GM23248 (cell line): ENCODE results near the gene RESP18. TPM values are rescaled to one million over a fixed set of nuclear protein-coding genes. Genes with fewer than 3 reads are reported as not detected.

Source experiments
- DNase-seq: peaks from one replicate; pipeline ENCODE4 v3.0.0-alpha.2; 2015
- H2AFZ ChIP-seq: fragments of 200-600 bp; sonication (generic); 2 replicates; pipeline ENCODE4 v1.6.1; 2016; ENCODE audit warnings: antibody characterized with exemption
- H3F3A ChIP-seq: fragments of 200-600 bp; sonication (generic); 2 replicates; pipeline ENCODE4 v1.6.1; 2016; ENCODE audit warnings: mild to moderate bottlenecking, antibody characterized with exemption, mixed run types; ENCODE audit not compliant: insufficient read depth
- H3K27ac ChIP-seq: fragments of 200-600 bp; sonication (generic); 2 replicates; pipeline ENCODE4 v1.5.1; 2016; ENCODE audit warnings: mild to moderate bottlenecking
- H3K27me3 ChIP-seq: fragments of 200-600 bp; sonication (generic); replicated peaks from 2 replicates; pipeline ENCODE4 v1.6.1; 2016; ENCODE audit warnings: mild to moderate bottlenecking; ENCODE audit not compliant: insufficient read depth
- H3K36me3 ChIP-seq: fragments of 200-600 bp; sonication (generic); 2 replicates; pipeline ENCODE4 v1.6.1; 2016; ENCODE audit warnings: low read depth, mild to moderate bottlenecking
- H3K4me1 ChIP-seq: fragments of 200-600 bp; sonication (generic); 2 replicates; pipeline ENCODE4 v1.6.1; 2016; ENCODE audit warnings: mild to moderate bottlenecking; ENCODE audit not compliant: insufficient read depth
- H3K4me2 ChIP-seq: fragments of 200-600 bp; sonication (generic); one replicate; pipeline ENCODE4 v1.6.1; 2016; ENCODE audit warnings: mild to moderate bottlenecking; ENCODE audit not compliant: unreplicated experiment
- H3K4me3 ChIP-seq: fragments of 200-600 bp; sonication (generic); 2 replicates; pipeline ENCODE4 v1.5.1; 2016; ENCODE audit warnings: mild to moderate bottlenecking
- H3K79me2 ChIP-seq: fragments of 200-600 bp; sonication (generic); 2 replicates; pipeline ENCODE4 v1.6.1; 2016; ENCODE audit warnings: mild to moderate bottlenecking; ENCODE audit not compliant: insufficient read depth
- H3K9ac ChIP-seq: fragments of 200-600 bp; sonication (generic); 2 replicates; pipeline ENCODE4 v1.6.1; 2016; ENCODE audit warnings: mild to moderate bottlenecking
- H3K9me2 ChIP-seq: fragments of 200-600 bp; sonication (generic); 2 replicates; pipeline ENCODE4 v1.6.1; 2016; ENCODE audit warnings: mixed run types, mild to moderate bottlenecking, moderate library complexity; ENCODE audit not compliant: insufficient read depth
- H3K9me3 ChIP-seq: fragments of 200-600 bp; sonication (generic); one replicate; pipeline ENCODE4 v1.6.1; 2017; ENCODE audit warnings: low read depth
- H4K20me1 ChIP-seq: fragments of 200-600 bp; sonication (generic); 2 replicates; pipeline ENCODE4 v1.6.0; 2016; ENCODE audit not compliant: insufficient read depth
- EZH2 ChIP-seq: fragments of 200-600 bp; sonication (generic); IDR thresholded peaks from 2 replicates; pipeline ENCODE4 v1.6.1; 2018; ENCODE audit warnings: antibody characterized with exemption, mild to moderate bottlenecking; ENCODE audit not compliant: insufficient read depth, poor library complexity, severe bottlenecking
- EZH2phosphoT487 ChIP-seq: fragments of 200-600 bp; sonication (generic); IDR thresholded peaks from 2 replicates; pipeline ENCODE4 v1.6.1; 2018; ENCODE audit warnings: antibody characterized with exemption, moderate library complexity, mild to moderate bottlenecking, low read depth; ENCODE audit not compliant: insufficient read depth
- whole genome bisulfite sequencing, 2 experiments: methylation state at CpG; one replicate each; pipeline ENCODE4 v1.1.6; 2015 to 2017; ENCODE audit warnings: low lambda C conversion rate in 2 of 2, low coverage in 1 of 2; ENCODE audit errors: missing lambda C conversion rate in 2 of 2; 5-methylcytosine and 5-hydroxymethylcytosine counted together
- in situ Hi-C: fragments of 300-500 bp; cut with MboI; formaldehyde crosslinking; loops from 2 replicates; pipeline ENCODE4 v1.15.0; 2020
- polyA plus RNA-seq: library from polyadenylated mRNA; unstranded; fragments of >200 nt; fragmentation: Nextera tagmentation; extraction: Ambion mirVana; gene quantifications from 2 replicates; pipeline ENCODE4 v1.2.1, GENCODE V29; 2016
- total RNA-seq: library from RNA; depleted of rRNA; stranded (reverse); fragments of >200 nt; shearing (Covaris generic); gene quantifications from 2 replicates; pipeline ENCODE4 v1.2.3, GENCODE V29; 2014

RESP18 gene
- total and polyA plus RNA-seq, 2 experiments from 2014 or later = not detected

DNA sequence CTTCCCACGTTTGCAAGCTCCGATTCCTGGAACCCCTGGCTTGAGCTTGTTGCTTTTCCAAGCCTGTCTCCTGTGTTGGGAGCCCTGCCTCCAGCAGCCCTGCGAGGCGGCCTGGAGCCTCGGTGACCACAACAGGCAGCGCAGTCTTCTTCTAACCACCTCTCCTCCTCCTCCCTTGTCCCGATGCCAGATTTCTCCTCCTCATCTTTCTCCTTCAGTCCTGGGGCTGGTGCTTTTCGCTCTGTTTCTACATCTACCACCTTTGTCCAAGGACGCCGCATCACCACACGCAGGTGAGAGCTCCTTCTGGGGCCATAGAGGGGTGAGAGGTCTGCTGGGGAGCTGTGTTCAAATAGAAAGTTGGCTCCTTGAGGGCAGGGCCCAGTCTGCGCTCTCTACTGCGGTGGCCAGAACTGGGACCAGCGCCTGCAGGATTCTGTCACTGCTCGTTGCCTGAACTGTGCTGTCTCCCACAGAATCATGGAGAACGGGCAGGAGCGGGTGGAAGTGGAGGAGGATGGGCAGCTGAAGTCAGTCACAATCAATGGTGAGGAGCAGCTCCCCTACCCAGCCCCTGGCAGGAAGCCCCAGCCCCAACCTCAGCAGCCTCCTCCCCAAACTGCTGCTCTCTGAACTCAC lies 49.5 kb downstream of the RESP18 start:
- no peaks in the 10 kb centered on the region for H3K9me2 ChIP-seq
- H3K79me2 ChIP-seq = peaks cover 15% of the 10 kb centered on the region; the same call in 1 of the 2 replicates
- no peaks in the 10 kb centered on the region for H3K36me3 ChIP-seq
- no peak overlapping the region for H3K4me3 ChIP-seq
- no peak for DNase-seq
- no peak for TF ChIP-seq EZH2phosphoT487
- no peak overlapping the region for H3K4me2 ChIP-seq
- no peaks in the 10 kb centered on the region for H3K9me3 ChIP-seq
- H2AFZ ChIP-seq = no peak overlapping the region
- no peak overlapping the region for H3K27ac ChIP-seq
- 88% methylated on average over 14 to 17 of the region's 17 CpGs for WGBS, 2 experiments
- no peaks in the 10 kb centered on the region for H3K27me3 ChIP-seq
- in situ Hi-C loops = no loop called here
- no peak overlapping the region for H3K9ac ChIP-seq
- no peaks in the 10 kb centered on the region for H4K20me1 ChIP-seq
- peaks cover 8% of the 10 kb centered on the region for H3F3A ChIP-seq
- H3K4me1 ChIP-seq = peaks cover 27% of the 10 kb centered on the region

DNA sequence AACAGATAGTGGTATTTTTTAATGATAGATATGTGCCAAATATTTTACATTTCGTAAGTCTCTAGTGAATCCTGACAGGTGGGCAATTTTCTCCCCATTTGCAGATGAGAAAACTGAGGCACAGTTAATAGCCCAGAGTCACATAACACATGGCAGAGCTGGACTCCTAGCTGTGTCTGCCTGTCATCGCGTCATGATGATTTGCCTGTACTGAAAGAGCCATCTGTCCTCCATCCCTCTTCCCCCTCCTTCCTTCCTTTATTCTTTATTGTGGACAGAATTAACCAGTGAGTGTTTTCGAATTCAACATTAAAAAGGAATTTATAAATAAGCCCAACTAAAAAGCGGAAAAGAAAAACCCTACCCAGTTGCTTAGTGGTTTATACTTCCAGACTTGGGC lies 50.2 kb downstream of the RESP18 start:
- Histone ChIP-seq H3K79me2 (peaks cover 15% of the 10 kb centered on the region; the same call in 1 of the 2 replicates), H3K36me3 (no peaks in the 10 kb centered on the region), H3F3A (peaks cover 10% of the 10 kb centered on the region), H3K9me3 (no peaks in the 10 kb centered on the region), H4K20me1 (no peaks in the 10 kb centered on the region), H3K27me3 (no peaks in the 10 kb centered on the region), H3K9me2 (no peaks in the 10 kb centered on the region), H3K4me2 (no peak overlapping the region), H3K4me1 (peaks cover 30% of the 10 kb centered on the region), H3K4me3 (no peak overlapping the region), H2AFZ (no peak overlapping the region), H3K27ac (no peak overlapping the region), H3K9ac (no peak overlapping the region)
- in situ Hi-C loops = no loop called here
- DNase-seq = no peak
- no peak for TF ChIP-seq EZH2phosphoT487
- TF ChIP-seq EZH2 = no peak
- 69 to 75% methylated on average over 5 of the region's 5 CpGs for WGBS, 2 experiments

DNA sequence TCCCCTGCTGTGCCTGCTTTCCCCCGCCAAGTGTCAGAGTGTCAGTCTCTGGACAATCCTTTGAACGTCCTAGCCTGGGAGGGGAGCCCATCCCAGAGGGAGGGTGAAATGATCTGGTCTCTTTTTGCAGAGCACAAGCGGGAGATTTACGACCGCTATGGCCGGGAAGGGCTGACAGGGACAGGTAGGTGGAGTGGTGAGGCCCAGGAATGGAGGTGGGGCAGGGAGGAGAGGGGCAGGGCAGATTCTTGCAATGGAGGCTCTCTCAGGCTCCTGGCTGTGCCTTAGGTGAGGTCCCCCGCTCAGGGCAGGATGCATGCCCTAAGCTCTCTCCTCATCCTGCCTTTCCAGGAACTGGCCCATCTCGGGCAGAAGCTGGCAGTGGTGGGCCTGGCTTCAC lies 51.0 kb downstream of the RESP18 start:
- Histone ChIP-seq H3K9me3 (no peaks in the 10 kb centered on the region), H3K79me2 (peaks cover 15% of the 10 kb centered on the region; the same call in 1 of the 2 replicates), H4K20me1 (no peaks in the 10 kb centered on the region), H3K4me1 (peaks cover 25% of the 10 kb centered on the region), H3F3A (peaks cover 10% of the 10 kb centered on the region), H3K9me2 (no peaks in the 10 kb centered on the region), H2AFZ (no peak overlapping the region), H3K27ac (no peak overlapping the region), H3K36me3 (no peaks in the 10 kb centered on the region), H3K9ac (no peak overlapping the region), H3K27me3 (no peaks in the 10 kb centered on the region), H3K4me3 (no peak overlapping the region), H3K4me2 (no peak overlapping the region)
- no peak for DNase-seq
- 90 to 94% methylated on average over 8 of the region's 8 CpGs for WGBS, 2 experiments
- in situ Hi-C loops = no loop called here
- TF ChIP-seq EZH2phosphoT487 (no peak), EZH2 (no peak)

DNA sequence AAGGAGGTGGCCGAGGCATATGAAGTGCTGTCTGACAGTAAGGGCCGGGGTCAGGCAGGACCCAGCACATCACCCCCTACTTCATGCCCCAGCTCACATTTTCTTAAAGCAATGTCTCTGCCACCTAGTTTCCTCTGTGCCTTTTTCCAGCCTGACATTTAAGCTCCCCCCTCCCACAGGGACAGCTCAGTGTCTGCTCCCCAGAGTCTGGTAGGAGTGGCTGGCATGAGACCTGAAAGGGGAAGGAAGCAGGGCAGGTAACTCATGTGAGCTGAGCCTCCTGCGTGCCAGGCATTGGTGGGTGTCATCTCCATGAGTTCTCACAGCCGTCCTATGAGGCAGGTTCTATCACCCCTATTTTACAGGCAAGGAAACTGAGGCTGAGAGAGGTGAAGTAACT lies 51.9 kb downstream of the RESP18 start:
- peaks cover 10% of the 10 kb centered on the region for H3F3A ChIP-seq

More for the DNA sequence above, 51.9 kb downstream of the RESP18 start:
- DNase-seq = no peak
- Histone ChIP-seq H2AFZ (no peak overlapping the region), H3K4me1 (peaks cover 20% of the 10 kb centered on the region), H3K36me3 (no peaks in the 10 kb centered on the region), H3K9me2 (no peaks in the 10 kb centered on the region), H3K4me2 (peak overlapping the region; percentile 83), H3K4me3 (no peak overlapping the region), H4K20me1 (no peaks in the 10 kb centered on the region), H3K9me3 (no peaks in the 10 kb centered on the region), H3K9ac (peak overlapping the region; percentile 97; the same call in 1 of the 2 replicates), H3K79me2 (peaks cover 15% of the 10 kb centered on the region; the same call in 1 of the 2 replicates), H3K27me3 (no peaks in the 10 kb centered on the region), H3K27ac (no peak overlapping the region)
- TF ChIP-seq EZH2phosphoT487 = no peak
- TF ChIP-seq EZH2 = no peak
- WGBS, 2 experiments = 86 to 95% methylated on average over 4 of the region's 4 CpGs
- in situ Hi-C loops = no loop called here
